DMS53 treated with DMSO at 0.1 percent for 48 hours (cell line): Measurements from ENCODE around the gene CCR8.
"Not testable (repeated sequence)": the region's sequence is repeated elsewhere in the genome, so short reads cannot be mapped to it uniquely, and the experiment has no call there.

ENCODE experiments used
- DNase-seq: peaks from one replicate; lab custom pipeline; 2025; ENCODE audit not compliant: unreplicated experiment; lab: John Stamatoyannopoulos, UW

CCR8 gene

GRCh38 chr3:39346785-39347585 lies 17.5 kb downstream of the CCR8 start:
- DNase-seq: no peak

- DNase-seq: no peak
These were observed 18.0 kb downstream of the CCR8 start for GRCh38 chr3:39347586-39347876.

- peak; percentile 75 for DNase-seq
These were observed 19.6 kb downstream of the CCR8 start for GRCh38 chr3:39349080-39349479.

GRCh38 chr3:39350714-39351113 lies 21.2 kb downstream of the CCR8 start:
- no peak for DNase-seq

GRCh38 chr3:39351134-39351533 lies 21.6 kb downstream of the CCR8 start:
- DNase-seq: not testable (repeated sequence)

GRCh38 chr3:39353168-39353927 lies 23.8 kb downstream of the CCR8 start:
- not testable (repeated sequence) for DNase-seq

- DNase-seq: no peak
These were observed 28.8 kb downstream of the CCR8 start for GRCh38 chr3:39358333-39358732.

DNA sequence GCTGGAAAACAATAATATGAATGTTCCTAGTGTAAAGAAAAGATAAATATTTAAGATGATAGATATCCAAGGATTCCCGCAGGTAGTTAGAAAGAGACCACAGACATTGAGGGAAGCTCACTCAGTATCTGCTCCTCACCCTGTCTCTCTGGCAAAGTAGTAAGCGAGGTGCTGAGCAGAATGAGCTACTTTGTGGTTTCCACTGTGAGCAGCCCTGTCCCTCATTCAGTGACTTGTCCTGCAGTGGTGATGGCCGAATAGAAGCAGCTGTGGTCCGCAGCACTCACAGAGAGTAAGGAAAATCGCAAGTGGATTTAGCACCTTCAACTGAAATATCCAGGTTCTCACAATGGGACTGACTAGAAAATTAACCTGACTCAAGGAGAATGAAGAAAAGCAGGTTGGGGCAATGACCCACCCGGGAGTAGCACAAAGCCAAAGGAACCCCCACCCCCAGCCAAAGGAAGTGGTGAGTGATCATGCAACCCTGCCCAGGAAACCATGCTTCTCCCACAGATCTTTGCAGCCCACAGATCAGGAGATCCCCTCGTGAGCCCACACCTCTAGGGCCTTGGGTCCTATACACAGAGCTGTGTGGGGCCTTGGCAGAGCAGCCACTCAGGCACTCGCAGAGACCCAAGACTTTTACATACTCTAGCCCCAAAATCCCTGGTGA lies 31.9 kb downstream of the CCR8 start:
- no peak for DNase-seq

GRCh38 chr3:39362192-39362591 lies 32.7 kb downstream of the CCR8 start:
- DNase-seq: peak; percentile 19

DNA sequence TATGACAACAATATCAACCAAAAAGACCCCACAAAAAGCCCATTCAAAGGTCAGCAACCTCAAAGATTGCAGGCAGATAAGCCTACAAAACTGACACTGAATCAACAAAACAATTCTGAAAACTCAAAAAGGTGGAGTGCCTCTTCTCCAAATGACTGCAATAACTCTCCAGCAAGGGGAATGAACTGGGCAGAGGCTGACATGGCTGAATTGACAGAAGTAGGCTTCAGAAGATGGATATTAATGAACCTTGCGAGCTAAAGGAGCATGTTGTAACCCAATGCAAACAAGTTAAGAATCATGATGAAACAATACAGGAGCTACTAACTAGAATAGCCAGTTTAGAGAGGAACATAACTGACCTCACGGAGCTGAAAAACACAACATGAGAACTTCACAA lies 33.3 kb downstream of the CCR8 start:
- peak; percentile 39 for DNase-seq

- DNase-seq: not testable (repeated sequence)
These were observed 40.9 kb downstream of the CCR8 start for GRCh38 chr3:39370450-39370849.

DNA sequence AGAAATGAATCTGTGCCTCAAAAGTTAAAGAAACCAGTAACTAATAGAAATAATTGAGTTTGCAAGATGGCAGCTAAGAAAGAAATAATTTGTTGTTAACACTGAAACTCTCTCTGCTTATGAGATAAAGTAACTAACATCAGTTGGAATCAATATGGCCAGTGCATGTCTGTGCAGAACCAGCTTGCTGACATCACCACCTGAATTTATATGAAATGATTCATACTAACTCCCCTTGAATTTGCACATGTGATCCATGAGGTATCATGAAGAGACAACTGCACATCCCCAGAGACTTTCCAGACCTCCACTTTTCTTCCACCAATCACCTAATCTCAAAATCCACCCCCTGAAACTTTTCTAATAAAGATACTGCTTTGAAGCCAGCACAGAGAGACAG lies 43.3 kb downstream of the CCR8 start:
- no peak for DNase-seq

DNA sequence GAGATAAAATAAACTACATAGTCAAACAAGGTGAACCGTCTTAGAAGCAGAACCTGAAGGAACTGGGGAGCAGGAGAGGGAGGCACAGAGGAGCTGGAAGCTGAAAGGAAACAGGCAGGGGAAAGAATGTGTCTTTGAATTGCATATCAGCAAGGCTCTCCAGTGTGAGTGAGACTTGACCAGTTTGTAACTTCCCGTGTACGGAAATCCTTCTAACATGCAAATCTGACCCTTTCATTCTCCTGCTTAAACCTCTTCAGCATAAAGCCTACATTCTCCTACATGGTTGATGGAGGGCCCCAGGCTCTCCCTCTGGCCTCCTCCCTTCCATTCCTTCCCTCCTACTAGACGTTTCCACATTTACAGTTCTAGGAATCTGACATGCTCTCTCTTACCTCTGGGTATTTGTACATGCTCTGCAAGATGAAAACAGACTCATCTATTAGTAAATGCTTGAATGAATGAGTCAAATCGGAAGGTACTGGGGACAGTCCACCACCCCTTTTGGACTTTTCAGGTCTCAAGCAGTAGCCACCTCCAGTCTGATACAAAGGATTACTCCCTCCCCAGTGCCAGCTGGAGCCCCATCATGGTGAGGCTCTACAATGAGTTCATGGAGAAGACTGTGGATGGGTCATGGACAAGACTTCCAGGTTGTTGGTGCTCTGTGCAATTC lies 47.6 kb downstream of the CCR8 start:
- no peak for DNase-seq

DNA sequence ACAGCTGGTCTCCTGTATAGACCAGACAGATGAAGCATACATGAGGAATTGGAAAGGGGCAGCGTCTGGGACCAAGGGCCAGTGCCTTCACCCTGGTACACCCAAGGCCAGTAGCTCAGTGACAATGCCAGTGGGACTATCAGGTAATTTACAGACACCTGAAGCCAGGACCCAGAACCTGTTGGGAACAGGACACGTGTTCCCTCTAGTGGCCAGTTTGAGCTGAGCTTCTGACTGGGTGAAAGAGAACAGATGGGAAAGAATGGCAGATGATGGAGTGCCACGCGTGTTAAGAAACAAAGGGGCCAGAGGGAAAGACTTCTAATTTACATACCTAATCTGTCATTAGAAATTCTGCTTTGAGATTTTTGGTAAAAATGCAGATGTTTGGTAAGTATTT lies 48.6 kb downstream of the CCR8 start:
- no peak for DNase-seq

DNA sequence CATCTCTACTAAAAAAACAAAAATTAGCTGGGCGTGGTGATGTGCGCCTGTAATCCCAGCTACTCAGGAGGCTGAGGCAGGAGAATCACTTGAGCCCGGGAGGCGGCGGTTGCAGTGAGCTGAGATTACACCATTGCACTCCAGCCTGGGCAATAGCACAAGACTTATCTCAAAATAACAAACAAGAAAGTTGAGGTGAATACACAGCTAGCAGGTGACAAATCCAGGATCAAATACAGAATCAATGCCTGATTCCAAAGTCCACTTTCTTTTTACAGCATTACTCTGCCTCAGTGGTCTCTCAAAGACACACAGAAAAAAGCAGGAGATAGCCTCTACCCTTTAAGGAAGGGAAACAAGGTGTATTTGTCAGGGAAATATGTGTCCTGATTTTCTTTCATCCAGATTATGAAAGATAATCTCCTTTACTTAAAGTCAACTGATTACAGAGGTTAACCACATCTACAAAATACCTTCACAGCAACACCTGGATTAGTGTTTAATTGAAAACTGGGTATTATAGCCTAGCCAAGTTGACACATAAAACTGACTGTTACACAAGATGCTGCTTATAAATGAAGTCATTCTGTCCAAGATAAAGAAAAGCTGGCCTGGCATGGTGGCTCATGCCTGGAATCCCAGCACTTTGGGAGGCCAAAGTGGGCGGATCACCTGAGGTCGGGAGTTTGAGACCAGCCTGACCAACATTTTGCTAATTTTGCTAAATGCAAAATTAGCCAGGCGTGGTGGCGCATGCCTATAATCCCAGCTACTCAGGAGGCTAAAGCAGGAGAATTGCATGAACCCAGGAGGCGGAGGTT lies 49.7 kb downstream of the CCR8 start:
- no peak for DNase-seq

DNA sequence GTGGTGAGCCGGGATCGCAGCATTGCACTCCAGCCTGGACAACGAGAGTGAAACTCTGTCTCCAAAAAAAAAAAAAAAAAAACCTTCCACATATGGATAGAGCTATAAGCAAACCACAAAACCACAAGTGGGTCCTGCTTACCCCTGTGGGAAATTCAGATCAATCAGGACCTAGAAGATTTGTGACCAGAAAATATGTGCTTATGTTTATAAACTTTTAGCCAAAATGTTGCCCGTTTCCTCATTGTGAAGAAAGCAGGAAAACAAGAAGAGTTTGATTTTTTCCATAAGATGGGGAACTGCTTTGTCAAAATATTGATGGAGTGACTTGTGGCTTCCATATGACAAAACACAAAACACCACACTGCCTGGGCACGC lies 50.3 kb downstream of the CCR8 start:
- no peak for DNase-seq

DNA sequence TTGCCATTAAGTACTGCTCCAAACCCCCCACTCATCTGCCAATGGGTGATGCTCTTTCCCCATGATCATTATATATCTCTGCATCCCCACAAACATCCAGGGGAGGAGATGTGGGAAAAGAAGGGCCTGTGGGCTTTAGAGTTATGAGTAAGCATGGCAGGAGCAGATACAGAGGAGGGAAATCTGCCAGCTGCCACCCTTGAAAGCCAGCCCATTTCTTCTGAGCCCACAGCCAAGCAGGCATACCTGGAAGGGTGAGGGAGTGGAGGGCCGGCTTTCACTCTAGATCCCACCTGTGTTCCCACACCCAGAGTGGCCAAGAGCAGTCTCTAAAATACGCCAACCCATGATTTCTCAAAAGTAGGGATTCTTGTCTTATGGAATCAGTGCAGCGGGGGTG lies 51.9 kb downstream of the CCR8 start:
- no peak for DNase-seq
